Measurements from ENCODE around the gene MPPED1. TPM values are rescaled to one million over a fixed set of nuclear protein-coding genes. Genes with fewer than 3 reads are reported as not detected.

Gene MPPED1
- total and polyA plus RNA-seq, 2 of the 13 experiments (the other 11 are each of a cell fraction or from before 2014, with no cell fraction given), result 0.77 TPM; not detected in 1

- H3K9ac ChIP-seq (ENCODE audit: insufficient read depth, low read depth, low read length), result no peak overlapping the region
- no peak for FAIRE-seq
- no peaks in the 10 kb centered on the region for H3K9me3 ChIP-seq (ENCODE audit: low read length)
- H3K27me3 ChIP-seq (ENCODE audit: control insufficient read depth in 1 of 2, insufficient read depth in 2 of 2, low read length in 2 of 2), result peaks cover 1 to 6% of the 10 kb centered on the region in 2 experiments; a peak in 2 of 5 replicates
- H4K20me1 ChIP-seq (ENCODE audit: insufficient read depth, low read length), result no peaks in the 10 kb centered on the region
- no peaks in the 10 kb centered on the region for H3K79me2 ChIP-seq (ENCODE audit: insufficient read depth, low read length)
- no peaks in the 10 kb centered on the region for H3K4me1 ChIP-seq (ENCODE audit: insufficient read depth, low read length)
- ATAC-seq, result no peak
- POLR2A ChIA-PET, result no interaction called here
- H3K27ac ChIP-seq (ENCODE audit: extremely low read length, insufficient read depth, low read length), result no peak overlapping the region
- in situ Hi-C loops (cut with HindIII; ENCODE audit: extremely low pct_ligation_motif_present, low pct_unique_long_range_greater_than_20kb) (no loop called here), intact Hi-C loops (cut with micrococcal nuclease; ENCODE audit: unreplicated experiment) (no loop called here)
- no TSS peak for BruUV-seq (replicated peaks)
- CTCF ChIA-PET (ENCODE audit: low intra/inter-chr PET ratio, low total read pairs), result no interaction called here
- no peak for TF ChIP-seq SP1 (IDR thresholded peaks at IDR 0.05)
- no peak for TF ChIP-seq SP1 (CRISPR knock-in tag; IDR thresholded peaks at IDR 0.05)
- no peak for TF ChIP-seq ZNF317 (CRISPR knock-in tag; IDR thresholded peaks at IDR 0.05)
- no peak for TF ChIP-seq HHEX (CRISPR knock-in tag; IDR thresholded peaks at IDR 0.05)
- no peak for TF ChIP-seq ZNF407 (CRISPR knock-in tag; IDR thresholded peaks at IDR 0.05; ENCODE audit: not compliant biosample characterization)
- no peak for TF ChIP-seq PPARG (CRISPR knock-in tag; conservative IDR thresholded peaks at IDR 0.05)
- no peak for TF ChIP-seq MZF1 (CRISPR knock-in tag; IDR thresholded peaks at IDR 0.05; ENCODE audit: borderline replicate concordance)
- TF ChIP-seq PRMT3 (CRISPR knock-in tag; IDR thresholded peaks at IDR 0.05; ENCODE audit: borderline replicate concordance, low read depth), result no peak
- no peak for TF ChIP-seq ZNF138 (CRISPR knock-in tag; IDR thresholded peaks at IDR 0.05; ENCODE audit: low read depth)
- TF ChIP-seq CREB3 (CRISPR knock-in tag; IDR thresholded peaks at IDR 0.05), result no peak
- no peak overlapping the region for H3K4me3 ChIP-seq (replicated peaks in 1 of 3; ENCODE audit: insufficient read depth in 1 of 3, low read depth in 2 of 3, low read length in 3 of 3)
- H3K4me2 ChIP-seq (ENCODE audit: low read depth, low read length), result no peak overlapping the region
- DNase-seq (ENCODE audit: low spot score), result no peak
- H2AFZ ChIP-seq (ENCODE audit: low read length), result no peak overlapping the region
- no peaks in the 10 kb centered on the region for H3K36me3 ChIP-seq (replicated peaks in 1 of 2; ENCODE audit: control insufficient read depth in 1 of 2, insufficient read depth in 2 of 2, low read length in 2 of 2)
- 17% methylated on average over 6 of the region's 7 CpGs for WGBS (ENCODE audit: low lambda C conversion rate)
Observed at GRCh38 chr22:43490311-43490710, 78.5 kb downstream of the MPPED1 start.
